HG03135 (cell line): ENCODE results near the gene CBX2.
"Not testable (repeated sequence)": the region's sequence is repeated elsewhere in the genome, so short reads cannot be mapped to it uniquely, and the experiment has no call there.

Source experiments
- ATAC-seq: cut with Tn5 transposase; IDR thresholded peaks from one replicate; pipeline ENCODE4 v1.9.1; 2021; ENCODE audit warnings: mild to moderate bottlenecking, moderate library complexity; ENCODE audit not compliant: unreplicated experiment

Gene CBX2

DNA sequence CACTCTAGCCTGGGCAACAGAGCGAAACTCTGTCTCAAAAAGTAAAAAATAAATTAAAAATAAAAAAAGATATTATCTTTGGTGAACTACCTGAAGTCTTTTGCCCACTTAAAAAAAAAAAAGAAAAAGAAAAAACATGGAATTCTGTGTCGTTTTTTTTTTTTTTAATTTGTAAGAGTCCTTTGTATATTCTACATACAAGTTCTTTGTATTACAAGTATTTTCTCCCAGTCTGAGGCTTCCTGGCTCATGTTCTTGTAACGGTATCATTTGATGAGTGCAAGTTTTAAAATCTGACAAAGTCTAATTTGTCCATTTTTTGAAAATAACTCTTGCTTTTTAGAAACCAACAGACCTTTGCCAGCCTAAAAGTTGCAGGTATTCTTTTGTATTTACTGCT is 12.2 kb upstream of the CBX2 start:
- ATAC-seq = no peak

GRCh38 chr17:79769570-79770506 is 8.1 kb upstream of the CBX2 start:
- no peak for ATAC-seq

- no peak for ATAC-seq
These were observed 6.7 kb upstream of the CBX2 start for GRCh38 chr17:79771276-79771675.

- ATAC-seq = not testable (repeated sequence)
These were observed 5.2 kb upstream of the CBX2 start for GRCh38 chr17:79772726-79773125.

DNA sequence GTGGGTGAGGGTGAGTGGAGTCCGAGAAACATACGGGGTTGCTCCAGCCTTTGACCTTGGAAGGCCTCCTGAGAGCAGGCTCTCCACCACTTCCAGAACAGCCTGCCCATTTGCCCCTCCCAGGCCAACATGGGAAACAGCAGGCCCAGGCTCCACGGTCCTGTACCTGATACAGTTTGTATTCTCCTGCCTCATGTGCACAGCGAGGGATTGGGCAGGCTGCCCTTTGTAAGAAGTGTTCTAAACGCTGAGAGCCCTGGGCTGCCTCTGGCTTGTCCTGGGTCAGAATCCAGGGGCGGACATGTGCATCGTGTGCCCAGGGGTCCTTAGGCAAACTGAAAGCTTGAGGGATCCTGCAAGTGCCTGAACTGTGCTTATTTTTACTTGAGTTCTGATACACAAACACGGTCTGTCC is 3.4 kb upstream of the CBX2 start:
- no peak for ATAC-seq

DNA sequence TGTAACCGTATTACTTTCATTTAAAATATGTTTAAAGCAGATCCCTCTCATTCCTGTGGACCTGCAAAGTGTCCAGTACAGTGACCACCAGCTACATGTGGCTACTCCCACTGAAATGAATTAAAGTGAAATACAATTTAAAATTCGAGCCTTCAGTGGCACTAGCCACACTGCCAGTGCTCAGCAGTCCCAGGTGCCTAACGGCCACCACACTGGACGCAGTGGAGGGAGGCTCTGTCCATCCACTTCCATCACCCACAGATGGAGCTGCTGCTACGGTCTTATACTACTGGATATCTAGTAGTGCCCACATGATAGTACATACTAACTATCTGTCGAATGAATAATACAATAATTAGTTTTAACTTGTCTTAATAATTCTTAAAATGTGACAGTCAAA is 2.3 kb upstream of the CBX2 start:
- ATAC-seq = no peak

- no peak for ATAC-seq
These were observed 1.4 kb upstream of the CBX2 start for GRCh38 chr17:79776376-79777119.

GRCh38 chr17:79777120-79777893 is 641 bp upstream of the CBX2 start:
- ATAC-seq = peak; percentile 21

DNA sequence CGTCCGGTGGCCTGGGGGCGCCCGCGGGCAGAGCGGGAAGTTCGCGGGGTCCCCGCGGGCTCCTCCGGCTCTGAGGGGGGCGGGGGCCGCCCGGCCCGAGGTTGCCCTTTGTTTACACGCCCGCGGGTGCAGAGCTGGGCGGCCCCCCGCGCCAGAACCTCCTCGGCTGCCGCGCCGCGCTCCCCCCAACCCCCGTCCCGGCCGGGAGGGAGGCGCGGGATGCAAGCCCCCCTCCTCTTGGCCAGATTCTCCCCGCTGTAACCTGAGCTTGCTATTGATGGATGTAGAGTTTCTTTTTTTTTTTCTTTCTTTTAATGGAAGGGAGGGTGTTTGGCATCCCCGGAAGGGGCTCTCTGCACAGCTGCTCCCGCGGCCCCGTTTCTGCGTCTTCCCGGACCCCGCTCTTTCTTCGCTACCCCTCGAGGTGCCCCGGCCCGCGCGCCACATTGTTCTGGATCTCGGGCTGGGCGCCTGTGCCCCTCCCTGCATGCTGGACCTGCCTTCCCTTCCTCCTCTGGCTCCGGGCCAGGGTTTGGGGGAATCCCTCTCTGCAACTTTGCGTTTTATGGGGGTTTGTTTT is 646 bp downstream of the CBX2 start:
- ATAC-seq = no peak

DNA sequence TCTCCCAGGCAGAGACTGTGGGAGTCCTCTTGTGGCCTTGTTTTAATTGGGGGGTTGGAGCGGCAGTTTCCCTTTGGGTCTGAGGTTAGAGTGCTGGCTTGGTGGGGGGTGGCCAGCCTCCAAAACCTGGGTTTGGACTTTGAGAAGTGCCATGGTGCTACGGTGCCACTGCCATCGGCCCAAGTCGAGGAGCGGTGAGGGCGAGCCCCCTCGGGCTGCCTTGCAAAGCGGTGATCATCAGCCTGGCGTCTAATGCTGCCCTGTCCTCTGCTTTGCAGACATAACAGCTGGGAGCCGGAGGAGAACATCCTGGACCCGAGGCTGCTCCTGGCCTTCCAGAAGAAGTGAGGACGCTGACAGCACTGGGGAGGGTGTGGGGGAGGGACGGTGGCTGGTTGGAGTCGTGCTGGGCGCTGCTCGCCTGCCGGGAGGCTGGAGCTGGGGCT is 1.2 kb downstream of the CBX2 start:
- ATAC-seq = no peak

DNA sequence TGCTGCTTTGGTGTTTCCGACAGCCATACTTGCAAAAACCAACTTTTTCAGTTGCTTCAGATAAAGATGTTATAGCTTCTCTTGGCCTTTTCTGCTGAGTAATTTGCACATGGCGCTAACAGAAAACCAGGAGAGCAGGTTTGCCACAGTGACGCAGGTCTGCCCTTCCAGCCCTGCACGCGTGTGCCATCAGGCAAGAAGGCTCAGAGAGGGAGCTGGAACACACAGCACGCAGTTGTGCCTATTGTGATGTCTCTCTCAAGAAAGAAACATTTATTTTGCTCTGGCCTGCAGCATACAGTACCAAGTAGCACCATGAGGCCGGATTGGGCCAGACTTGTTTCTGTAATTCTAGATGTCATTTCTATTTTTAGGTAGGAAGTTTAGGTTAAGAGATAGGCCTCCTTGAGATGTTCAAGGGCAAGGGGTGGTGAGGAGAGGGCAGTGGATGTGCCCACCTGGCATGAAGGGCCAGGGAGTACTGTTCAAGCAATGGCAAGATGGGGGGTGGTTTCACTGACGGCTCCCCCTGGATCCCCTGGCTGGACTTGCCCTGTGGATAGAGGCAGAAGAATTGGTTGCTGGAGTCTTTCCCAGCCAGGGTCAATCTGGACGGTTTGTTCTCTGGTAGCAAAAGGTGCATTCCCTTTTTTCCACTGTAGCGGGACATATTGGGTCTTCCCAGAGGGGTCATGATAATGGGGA is 1.9 kb downstream of the CBX2 start:
- ATAC-seq = no peak

DNA sequence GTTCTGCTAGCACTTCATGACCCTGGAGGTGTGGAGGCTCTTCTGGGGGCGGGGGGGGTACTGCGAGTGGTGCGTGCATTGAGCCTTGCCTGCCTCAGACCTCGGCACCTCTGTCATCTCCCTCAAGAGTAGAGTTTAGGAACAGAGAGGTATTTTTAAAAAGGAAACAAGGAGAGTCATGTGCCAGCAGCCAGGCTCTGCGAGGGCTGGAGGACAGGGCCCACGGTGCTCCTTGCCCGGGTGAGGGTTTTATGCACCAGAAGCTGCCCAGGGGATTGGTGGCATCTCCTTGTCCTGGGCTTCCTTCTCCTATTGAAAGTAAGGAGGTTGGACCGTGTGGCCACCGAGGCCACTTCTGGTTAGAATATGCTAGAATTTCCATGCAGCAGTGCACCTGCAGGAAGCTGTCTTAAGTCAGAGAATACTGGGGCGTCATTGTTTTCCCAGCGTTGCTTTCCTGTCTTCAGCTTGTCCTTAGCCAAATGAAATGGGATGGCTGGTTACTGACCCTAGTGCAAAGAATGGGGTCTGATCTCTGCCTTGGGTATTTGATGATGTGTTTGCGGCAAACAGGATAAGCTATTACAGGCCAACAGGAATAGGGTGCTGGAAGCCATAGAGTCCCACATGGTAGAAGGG is 3.2 kb downstream of the CBX2 start:
- no peak for ATAC-seq

- ATAC-seq = no peak
These were observed 4.0 kb downstream of the CBX2 start for GRCh38 chr17:79781736-79782575.

- no peak for ATAC-seq
These were observed 5.9 kb downstream of the CBX2 start for GRCh38 chr17:79783891-79784290.

GRCh38 chr17:79784353-79785016 is 6.5 kb downstream of the CBX2 start:
- no peak for ATAC-seq

- no peak for ATAC-seq
These were observed 7.3 kb downstream of the CBX2 start for GRCh38 chr17:79785017-79785899.
